Trophoblast cell (in vitro differentiated cells and primary cell): ENCODE data around the gene MMS19.

Source experiments
- DNase-seq, 2 donors: peaks; one replicate each; pipeline ENCODE4 v3.0.0-alpha.2; 2016
- H2AFZ ChIP-seq: 2 replicates; pipeline ENCODE4 v1.6.1; 2013; ENCODE audit warnings: low read length, moderate library complexity, mild to moderate bottlenecking; ENCODE audit not compliant: insufficient read depth, poor library complexity
- H2AK5ac ChIP-seq: 2 replicates; pipeline ENCODE4 v1.6.1; 2013; ENCODE audit warnings: mild to moderate bottlenecking, low read length
- H2BK120ac ChIP-seq: 2 replicates; pipeline ENCODE4 v1.6.1; 2013; ENCODE audit warnings: low read length, mild to moderate bottlenecking, moderate library complexity; ENCODE audit not compliant: insufficient read depth, poor library complexity
- H2BK12ac ChIP-seq: 2 replicates; pipeline ENCODE4 v1.6.1; 2013; ENCODE audit warnings: mild to moderate bottlenecking, low read length, moderate library complexity
- H2BK5ac ChIP-seq: 2 replicates; pipeline ENCODE4 v1.6.1; 2013; ENCODE audit warnings: low read length, low read depth, moderate library complexity, mild to moderate bottlenecking; ENCODE audit not compliant: poor library complexity
- H3K14ac ChIP-seq: 2 replicates; pipeline ENCODE4 v1.6.1; 2013; ENCODE audit warnings: mild to moderate bottlenecking, low read length
- H3K18ac ChIP-seq: 2 replicates; pipeline ENCODE4 v1.6.1; 2013; ENCODE audit warnings: mild to moderate bottlenecking, low read length
- H3K23ac ChIP-seq: 2 replicates; pipeline ENCODE4 v1.6.1; 2013; ENCODE audit warnings: low read length
- H3K27ac ChIP-seq: 2 replicates; pipeline ENCODE4 v1.5.1; 2013; ENCODE audit warnings: low read depth, mild to moderate bottlenecking, inconsistent platforms, low read length, moderate library complexity
- H3K27me3 ChIP-seq: 2 replicates; pipeline ENCODE4 v1.6.1; 2013; ENCODE audit warnings: inconsistent platforms, mild to moderate bottlenecking, low read length, moderate library complexity; ENCODE audit not compliant: insufficient read depth
- H3K36me3 ChIP-seq, 2 experiments: 1 replicate in 1 of 2; 2 replicates in 1 of 2; pipeline ENCODE4 v1.6.1; 2013; ENCODE audit warnings: low read length in 2 of 2, mild to moderate bottlenecking in 2 of 2, moderate library complexity in 1 of 2; ENCODE audit not compliant: insufficient read depth in 2 of 2, control insufficient read depth in 1 of 2
- H3K4ac ChIP-seq: 2 replicates; pipeline ENCODE4 v1.6.1; 2013; ENCODE audit warnings: low read depth, mild to moderate bottlenecking, low read length, moderate library complexity
- H3K4me1 ChIP-seq, 2 experiments: 1 replicate in 1 of 2; 2 replicates in 1 of 2; pipeline ENCODE4 v1.6.1; 2013; ENCODE audit warnings: low read length in 2 of 2, mild to moderate bottlenecking in 2 of 2, moderate library complexity in 1 of 2; ENCODE audit not compliant: insufficient read depth in 2 of 2, control insufficient read depth in 1 of 2
- H3K4me2 ChIP-seq: 2 replicates; pipeline ENCODE4 v1.6.1; 2013; ENCODE audit warnings: inconsistent platforms, mild to moderate bottlenecking, low read length, moderate library complexity
- H3K4me3 ChIP-seq: 2 replicates; pipeline ENCODE4 v1.5.1; 2013; ENCODE audit warnings: mild to moderate bottlenecking, low read depth, low read length, inconsistent platforms
- H3K79me1 ChIP-seq: one replicate; pipeline ENCODE4 v1.6.1; 2013; ENCODE audit warnings: low read length
- H3K79me2 ChIP-seq: 2 replicates; pipeline ENCODE4 v1.6.1; 2013; ENCODE audit warnings: low read length, mild to moderate bottlenecking; ENCODE audit not compliant: control insufficient read depth, insufficient read depth, poor library complexity
- H3K9ac ChIP-seq: 2 replicates; pipeline ENCODE4 v1.6.1; 2013; ENCODE audit warnings: mild to moderate bottlenecking, low read length
- H3K9me3 ChIP-seq: 2 replicates; pipeline ENCODE4 v1.6.1; 2013; ENCODE audit warnings: low read depth, mild to moderate bottlenecking, control low read depth, inconsistent platforms, low read length; ENCODE audit not compliant: insufficient read depth
- H4K12ac ChIP-seq: 2 replicates; pipeline ENCODE4 v1.6.1; 2013; ENCODE audit warnings: low read depth, mild to moderate bottlenecking, low read length, moderate library complexity
- H4K8ac ChIP-seq: 2 replicates; pipeline ENCODE4 v1.6.1; 2013; ENCODE audit warnings: low read depth, mild to moderate bottlenecking, low read length, moderate library complexity
- H4K91ac ChIP-seq: one replicate; pipeline ENCODE4 v1.6.1; 2013; ENCODE audit warnings: low read depth, mild to moderate bottlenecking, low read length, moderate library complexity
- WGBS: extraction: QIAGEN DNeasy Blood & Tissue Kit; methylation state at CpG from one replicate; pipeline ENCODE4 v1.1.7; 2013; ENCODE audit warnings: missing lambda C conversion rate; ENCODE audit not compliant: insufficient read length, insufficient coverage; ENCODE audit errors: extremely low coverage; 5-methylcytosine and 5-hydroxymethylcytosine counted together

The MMS19 gene

GRCh38 chr10:97517096-97517750, 19.0 kb upstream of the MMS19 start:
- H3K9me3 ChIP-seq = no peaks in the 10 kb centered on the region
- H3K4ac ChIP-seq = no peak overlapping the region
- H4K12ac ChIP-seq = no peak overlapping the region
- H4K8ac ChIP-seq = no peak overlapping the region
- H3K27me3 ChIP-seq = no peaks in the 10 kb centered on the region
- H3K9ac ChIP-seq = no peak overlapping the region
- H2BK5ac ChIP-seq = no peak overlapping the region
- H3K4me1 ChIP-seq = peaks cover 8 to 11% of the 10 kb centered on the region in 2 experiments
- no CpG with 5 or more reads among the region's 15 CpGs for WGBS
- H2AK5ac ChIP-seq = peak overlapping the region; percentile 2
- H3K18ac ChIP-seq = no peak overlapping the region
- H2BK12ac ChIP-seq = no peak overlapping the region
- H3K79me2 ChIP-seq = peaks cover 1% of the 10 kb centered on the region
- no peak overlapping the region for H2AFZ ChIP-seq
- H3K4me2 ChIP-seq = no peak overlapping the region
- H3K27ac ChIP-seq = no peak overlapping the region
- no peaks in the 10 kb centered on the region for H3K79me1 ChIP-seq
- no peak overlapping the region for H4K91ac ChIP-seq
- H3K14ac ChIP-seq = no peak overlapping the region
- no peak for DNase-seq
- H3K23ac ChIP-seq = no peak overlapping the region
- no peak overlapping the region for H3K4me3 ChIP-seq
- H3K36me3 ChIP-seq = no peaks in the 10 kb centered on the region
- no peak overlapping the region for H2BK120ac ChIP-seq

DNA sequence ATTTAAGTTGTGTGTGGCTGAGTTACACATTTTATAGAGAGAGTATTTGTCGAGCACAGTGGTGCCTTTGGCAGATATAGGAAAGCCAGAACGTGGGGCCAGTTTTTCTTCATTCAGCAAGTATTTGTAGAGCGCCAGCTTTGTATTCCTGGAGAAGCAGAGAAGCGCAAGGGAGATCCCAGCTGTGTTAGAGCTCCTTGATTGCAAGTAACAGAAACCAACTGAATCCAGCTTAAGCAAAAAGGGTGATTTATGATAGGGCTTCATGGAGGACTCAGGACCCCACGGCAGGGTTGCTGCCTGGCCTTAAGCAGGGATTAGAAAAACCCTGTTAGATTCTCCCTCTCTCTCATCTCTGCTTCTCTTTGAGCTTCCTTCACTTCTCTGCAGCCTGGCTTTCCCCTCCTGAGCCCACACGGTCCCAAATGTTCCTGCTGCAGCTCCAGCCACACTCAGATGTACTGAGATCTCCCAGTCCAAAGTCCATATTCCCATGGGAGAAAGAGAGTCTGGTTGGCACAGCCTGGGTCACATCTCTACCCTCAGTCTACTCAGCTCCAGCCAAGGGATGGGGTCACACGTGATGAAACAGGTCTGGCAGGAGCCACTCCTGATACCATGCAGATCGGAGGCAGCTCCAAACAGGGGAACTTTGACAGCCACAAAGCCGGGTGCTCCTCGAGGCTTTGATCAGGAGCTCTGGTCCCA, 17.2 kb upstream of the MMS19 start:
- Histone ChIP-seq H3K4ac (no peak overlapping the region), H2BK120ac (no peak overlapping the region), H3K36me3 (no peaks in the 10 kb centered on the region), H2BK5ac (no peak overlapping the region), H3K4me3 (no peak overlapping the region), H3K79me1 (no peaks in the 10 kb centered on the region), H2AK5ac (no peak overlapping the region), H3K4me1 (peaks cover 8 to 11% of the 10 kb centered on the region in 2 experiments), H3K9me3 (no peaks in the 10 kb centered on the region), H3K18ac (peak overlapping the region; percentile 11), H3K27me3 (no peaks in the 10 kb centered on the region), H4K12ac (no peak overlapping the region), H3K14ac (no peak overlapping the region), H3K23ac (no peak overlapping the region), H2BK12ac (no peak overlapping the region), H3K27ac (no peak overlapping the region), H3K79me2 (peaks cover 1% of the 10 kb centered on the region), H4K8ac (no peak overlapping the region), H3K4me2 (no peak overlapping the region), H2AFZ (no peak overlapping the region), H3K9ac (no peak overlapping the region), H4K91ac (no peak overlapping the region)
- WGBS = no CpG with 5 or more reads among the region's 10 CpGs
- no peak for DNase-seq

DNA sequence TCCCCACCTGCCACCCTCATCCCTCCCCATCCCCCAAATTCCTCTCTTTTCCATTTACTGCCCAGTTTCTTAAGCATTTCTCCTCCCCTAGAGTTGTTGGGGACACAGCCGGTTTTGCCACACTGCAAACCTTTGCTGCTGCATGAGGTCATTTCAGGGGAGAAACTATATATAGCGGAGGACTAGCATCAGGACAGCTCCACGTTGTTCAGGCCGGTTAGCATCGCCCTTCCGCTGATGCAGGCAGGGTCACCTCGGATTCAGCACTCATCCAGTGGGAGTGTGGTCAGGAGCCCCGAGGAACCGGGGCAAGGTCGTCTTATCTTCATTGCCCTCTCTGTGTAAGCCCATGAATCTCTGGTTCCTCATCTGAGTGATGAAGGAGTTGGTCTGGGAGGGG, 16.1 kb upstream of the MMS19 start:
- no CpG with 5 or more reads among the region's 10 CpGs for WGBS
- Histone ChIP-seq H3K79me1 (no peaks in the 10 kb centered on the region), H2AFZ (no peak overlapping the region)

GRCh38 chr10:97512993-97513392, 14.8 kb upstream of the MMS19 start:
- no CpG with 5 or more reads among the region's 1 CpG for WGBS
- Histone ChIP-seq H3K4me3 (no peak overlapping the region), H3K27ac (no peak overlapping the region), H2BK120ac (no peak overlapping the region), H3K79me2 (peaks cover 1% of the 10 kb centered on the region), H3K14ac (no peak overlapping the region), H3K36me3 (no peaks in the 10 kb centered on the region), H2BK5ac (no peak overlapping the region), H4K91ac (no peak overlapping the region), H2AFZ (no peak overlapping the region), H3K4me1 (peaks cover 2 to 5% of the 10 kb centered on the region in 2 experiments), H2AK5ac (no peak overlapping the region), H3K9ac (no peak overlapping the region), H2BK12ac (no peak overlapping the region), H3K4ac (no peak overlapping the region), H3K4me2 (no peak overlapping the region), H3K9me3 (no peaks in the 10 kb centered on the region), H3K23ac (no peak overlapping the region), H4K8ac (no peak overlapping the region), H3K27me3 (no peaks in the 10 kb centered on the region), H3K18ac (no peak overlapping the region), H3K79me1 (no peaks in the 10 kb centered on the region), H4K12ac (no peak overlapping the region)
- no peak for DNase-seq

More for the DNA sequence above, 16.1 kb upstream of the MMS19 start:
- Histone ChIP-seq H3K36me3 (no peaks in the 10 kb centered on the region), H2BK12ac (no peak overlapping the region), H4K12ac (no peak overlapping the region), H3K9ac (no peak overlapping the region), H3K23ac (no peak overlapping the region), H3K9me3 (no peaks in the 10 kb centered on the region), H3K4me1 (peaks cover 8 to 11% of the 10 kb centered on the region in 2 experiments), H2BK5ac (no peak overlapping the region), H3K14ac (no peak overlapping the region), H3K18ac (no peak overlapping the region), H3K27ac (no peak overlapping the region), H4K8ac (no peak overlapping the region), H4K91ac (no peak overlapping the region), H3K4me3 (no peak overlapping the region), H3K27me3 (no peaks in the 10 kb centered on the region), H3K4ac (no peak overlapping the region), H3K79me2 (peaks cover 1% of the 10 kb centered on the region), H3K4me2 (no peak overlapping the region), H2BK120ac (no peak overlapping the region), H2AK5ac (no peak overlapping the region)
- no peak for DNase-seq
